Bronchial epithelial cell (primary cell): Measurements from ENCODE around the gene SARDH. TPM values are rescaled to one million over a fixed set of nuclear protein-coding genes. Genes with fewer than 3 reads are reported as not detected.

Source experiments
- DNase-seq: peaks from one replicate; pipeline ENCODE4 v3.0.0-alpha.2; 2010; ENCODE audit warnings: low read depth
- FAIRE-seq: peaks from 2 replicates; lab custom pipeline; 2011; peaks lifted over from hg19 to GRCh38; lab: Jason Lieb, UNC
- H3K27me3 ChIP-seq: 2 replicates; pipeline ENCODE4 v1.5.1; 2011; ENCODE audit warnings: low read length; ENCODE audit not compliant: control insufficient read depth, insufficient read depth
- H3K36me3 ChIP-seq: 2 replicates; pipeline ENCODE4 v1.5.1; 2011; ENCODE audit warnings: low read length; ENCODE audit not compliant: control insufficient read depth, insufficient read depth
- H3K4me3 ChIP-seq: 2 replicates; pipeline ENCODE4 v1.5.1; 2011; ENCODE audit warnings: mild to moderate bottlenecking, low read depth, low read length, control low read depth
- CTCF ChIP-seq: IDR thresholded peaks from 2 replicates; pipeline ENCODE4 v1.5.1; 2011; ENCODE audit warnings: mild to moderate bottlenecking, moderate library complexity, low read length, control low read depth, inconsistent platforms; ENCODE audit not compliant: insufficient read depth, severe bottlenecking
- total RNA-seq: library from RNA; depleted of rRNA; stranded (reverse); fragments of >200 nt; gene quantifications from 2 replicates; pipeline ENCODE4 v1.2.1, GENCODE V29; 2014

The SARDH gene
- total RNA-seq, 1 donor from 2014 or later = under 0.01 TPM

- no peak for FAIRE-seq
These were observed 36.7 kb downstream of the SARDH start for GRCh38 chr9:133701321-133701980.

GRCh38 chr9:133700819-133701320, 37.3 kb downstream of the SARDH start:
- Histone ChIP-seq H3K36me3 (no peaks in the 10 kb centered on the region), H3K4me3 (no peak overlapping the region), H3K27me3 (peaks cover 31% of the 10 kb centered on the region)
- no peak for TF ChIP-seq CTCF
- FAIRE-seq (no peak), DNase-seq (no peak)

More at GRCh38 chr9:133701321-133701980, 36.7 kb downstream of the SARDH start:
- Histone ChIP-seq H3K36me3 (no peaks in the 10 kb centered on the region), H3K4me3 (no peak overlapping the region), H3K27me3 (peaks cover 33% of the 10 kb centered on the region)
- DNase-seq = no peak
- no peak for TF ChIP-seq CTCF

- FAIRE-seq = no peak
- DNase-seq = no peak
- peaks cover 31% of the 10 kb centered on the region for H3K27me3 ChIP-seq
- H3K36me3 ChIP-seq = no peaks in the 10 kb centered on the region
- H3K4me3 ChIP-seq = no peak overlapping the region
- no peak for TF ChIP-seq CTCF
These were observed 38.6 kb downstream of the SARDH start for GRCh38 chr9:133699546-133699945.

- Histone ChIP-seq H3K27me3 (peaks cover 4% of the 10 kb centered on the region), H3K4me3 (no peak overlapping the region), H3K36me3 (no peaks in the 10 kb centered on the region)
- DNase-seq = no peak
- TF ChIP-seq CTCF = no peak
- FAIRE-seq = no peak
These were observed 42.1 kb downstream of the SARDH start for GRCh38 chr9:133696071-133696472.

- TF ChIP-seq CTCF = no peak
- H3K36me3 ChIP-seq = no peaks in the 10 kb centered on the region
- no peak overlapping the region for H3K4me3 ChIP-seq
- H3K27me3 ChIP-seq = peaks cover 2% of the 10 kb centered on the region
- no peak for DNase-seq
- FAIRE-seq = no peak
These were observed 43.5 kb downstream of the SARDH start for GRCh38 chr9:133694686-133695085.
